HG03060 (cell line): ENCODE data around the gene NTN1.
A peak's percentile ranks its signal among the peaks of the same experiment; 100 is the strongest.

Source experiments
- ATAC-seq: cut with Tn5 transposase; IDR thresholded peaks from one replicate; pipeline ENCODE4 v1.9.1; 2021; ENCODE audit warnings: low read depth, moderate number of reproducible peaks; ENCODE audit not compliant: unreplicated experiment

Gene NTN1

DNA sequence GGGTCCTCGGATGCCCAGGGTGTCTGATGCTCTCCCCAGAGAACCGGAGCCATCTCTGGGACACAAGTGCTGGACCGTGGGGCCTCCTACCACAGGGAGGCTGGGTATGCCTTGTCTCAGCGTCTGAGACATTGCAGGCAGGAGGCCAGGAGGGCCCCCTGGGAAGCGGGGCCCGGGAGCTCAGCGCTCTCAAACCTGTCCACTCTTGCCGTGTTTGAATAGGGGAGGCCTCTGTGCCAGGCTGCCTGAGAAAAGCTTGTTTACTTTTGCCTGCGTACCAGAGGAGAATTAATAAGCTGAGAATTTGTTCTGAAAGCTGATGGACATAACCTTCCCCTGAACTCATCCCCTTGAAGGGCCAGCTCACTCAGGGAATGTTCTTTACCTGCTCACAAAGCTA lies 163.8 kb downstream of the NTN1 start:
- ATAC-seq, result no peak

DNA sequence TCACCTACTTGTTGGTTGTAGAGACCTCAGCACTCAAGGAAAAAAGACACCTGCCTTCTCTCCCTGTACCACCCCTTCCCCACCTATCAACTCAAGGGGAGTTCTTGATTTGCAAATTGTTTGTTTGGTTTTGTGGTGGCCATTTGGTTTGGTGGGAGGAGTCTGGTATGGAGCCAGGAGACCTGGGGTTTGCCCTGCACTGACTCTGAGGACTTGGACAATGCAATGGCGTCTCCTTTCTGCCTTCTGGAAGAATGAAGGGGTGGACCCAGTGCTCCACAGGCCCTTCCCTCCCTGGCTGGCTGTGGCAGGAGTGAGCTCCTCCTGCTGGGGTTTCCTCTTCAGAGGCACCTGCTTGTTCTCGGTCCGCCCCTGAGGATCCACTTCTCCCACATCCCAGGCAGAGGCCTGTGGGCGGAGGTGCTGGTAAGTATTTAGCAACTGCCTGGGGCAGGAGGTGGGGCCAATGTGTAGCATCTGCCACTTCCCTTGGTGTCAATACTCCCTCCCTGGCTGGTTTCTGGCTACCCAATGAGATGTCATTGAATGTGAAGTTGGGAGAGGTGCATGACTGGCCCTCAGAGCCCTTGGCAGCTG lies 164.5 kb downstream of the NTN1 start:
- no peak for ATAC-seq

DNA sequence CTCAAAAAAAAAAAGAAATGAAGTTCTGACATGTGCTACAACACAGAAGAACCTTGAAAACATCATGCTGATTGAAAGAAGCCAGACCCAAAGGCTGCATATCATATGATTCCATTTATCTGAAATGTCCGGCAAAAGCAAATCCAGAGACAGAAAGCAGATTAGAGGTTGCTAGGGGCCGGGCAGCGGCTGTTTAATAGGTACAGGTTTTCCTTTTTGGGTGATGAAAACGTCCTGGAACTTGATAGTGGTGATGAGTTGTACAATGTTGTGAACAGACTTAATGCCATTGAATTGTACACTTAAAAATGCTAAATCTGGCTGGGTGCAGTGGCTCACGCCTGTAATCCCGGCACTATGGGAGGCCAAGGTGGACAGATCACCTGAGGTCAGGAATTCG lies 166.5 kb downstream of the NTN1 start:
- ATAC-seq, result no peak

DNA sequence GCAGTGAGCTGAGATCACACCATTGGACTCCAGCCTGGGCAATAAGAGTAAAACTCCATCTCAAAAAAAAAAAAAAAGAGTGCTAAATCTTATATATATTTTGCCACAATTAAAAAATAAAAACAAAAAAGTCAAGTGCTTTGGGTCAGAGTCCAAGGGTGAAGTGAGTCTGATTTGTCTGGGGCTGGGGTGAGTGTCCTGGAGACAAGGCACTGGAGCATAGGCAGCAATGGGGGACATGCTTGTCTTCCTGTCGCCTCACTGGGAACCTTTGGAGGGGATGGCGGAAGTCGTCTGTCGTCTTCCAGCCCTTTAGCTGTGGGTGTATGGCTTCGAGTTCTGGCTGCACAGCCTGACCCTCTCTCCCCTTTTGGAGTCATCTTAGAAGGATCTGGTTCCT lies 167.1 kb downstream of the NTN1 start:
- no peak for ATAC-seq

DNA sequence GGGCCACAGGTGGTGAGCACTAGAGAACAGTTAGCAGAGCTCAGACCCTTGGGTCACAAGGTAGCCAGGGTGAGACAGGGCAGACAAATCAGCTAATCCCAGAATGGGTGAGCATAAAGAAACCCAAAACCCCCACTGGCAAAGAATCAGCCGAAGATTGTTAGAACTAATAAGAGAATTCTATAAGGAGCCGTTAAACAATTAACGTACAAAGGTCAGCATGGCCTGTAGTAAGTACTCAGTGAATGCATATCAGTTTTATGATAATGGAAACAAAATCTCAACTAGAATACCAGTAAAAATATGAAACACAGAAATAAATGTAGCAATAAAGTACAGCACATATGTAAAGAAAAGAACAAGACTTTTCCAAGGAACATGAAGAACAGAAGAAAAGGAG lies 168.6 kb downstream of the NTN1 start:
- ATAC-seq, result no peak

DNA sequence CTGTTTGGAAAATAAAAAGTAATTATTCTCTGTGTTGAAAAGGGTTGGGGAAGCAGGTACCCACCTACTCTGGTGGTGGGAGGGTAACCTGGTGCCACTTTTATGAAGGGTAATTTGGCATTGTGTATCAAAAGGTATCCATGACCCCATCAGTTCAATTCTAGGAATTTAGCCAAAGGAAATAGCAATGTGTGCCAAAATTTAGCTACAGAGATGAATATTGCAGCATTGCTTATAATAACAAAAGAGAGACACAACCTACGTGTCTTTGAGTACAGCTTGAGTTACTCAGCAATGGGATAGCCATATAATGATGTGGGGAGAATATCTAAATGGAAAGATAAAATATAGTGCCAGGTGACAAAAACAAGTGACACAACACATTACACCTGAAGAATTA lies 170.7 kb downstream of the NTN1 start:
- no peak for ATAC-seq

DNA sequence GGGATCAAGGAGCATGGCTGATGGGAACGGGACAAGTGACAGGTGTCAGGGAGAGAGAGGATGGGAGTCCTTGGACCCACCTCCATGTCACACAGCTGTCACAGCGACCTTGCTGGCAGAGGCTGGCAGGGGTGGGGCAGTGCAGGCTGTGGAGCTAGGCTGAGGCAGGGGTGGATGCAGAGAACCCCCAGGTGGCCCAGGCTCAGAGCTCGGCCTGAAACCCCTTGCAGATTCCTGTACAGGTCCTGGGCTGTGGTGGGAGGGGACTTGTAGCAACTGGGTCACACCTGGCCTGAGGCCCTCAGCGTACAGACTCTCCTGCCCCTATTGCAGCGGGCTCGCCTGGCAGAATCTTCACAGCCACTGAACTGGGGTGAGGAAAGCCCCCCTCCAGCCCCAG lies 174.1 kb downstream of the NTN1 start:
- ATAC-seq, result no peak

DNA sequence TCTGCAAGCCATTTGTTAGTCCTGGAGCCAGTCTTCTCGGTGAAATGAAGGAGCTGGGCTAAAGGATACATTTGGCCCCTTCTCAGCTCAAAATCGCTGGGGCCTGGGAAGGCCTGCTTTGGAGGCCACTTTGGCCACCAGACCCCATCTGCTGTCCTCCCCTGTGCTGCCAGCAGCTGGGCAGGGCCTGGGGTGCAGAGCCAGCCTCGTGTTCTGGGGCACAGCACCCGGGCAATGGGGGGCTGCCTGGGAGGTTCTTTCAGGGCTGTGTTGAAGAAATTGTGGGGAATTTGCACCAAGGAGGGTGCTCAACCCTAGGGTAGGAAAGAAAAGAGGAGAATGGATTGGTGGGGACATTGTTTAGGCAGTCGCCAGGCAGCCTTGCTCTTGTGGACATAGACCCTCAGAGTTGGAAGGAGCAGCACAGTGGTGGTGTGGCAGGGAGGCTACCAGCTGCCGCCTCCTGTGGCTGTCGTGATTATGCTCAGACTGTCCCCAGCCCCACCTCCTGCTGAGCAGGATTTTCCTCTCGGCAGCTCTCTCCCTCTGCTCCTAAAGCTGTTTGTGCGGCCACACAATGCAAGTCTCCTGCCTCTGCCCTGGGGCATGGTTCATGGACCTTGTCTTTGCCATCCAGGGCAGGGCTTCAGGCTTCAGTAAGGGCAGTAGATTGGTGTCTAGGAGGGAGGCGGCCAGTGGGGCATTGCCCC lies 174.8 kb downstream of the NTN1 start:
- no peak for ATAC-seq

DNA sequence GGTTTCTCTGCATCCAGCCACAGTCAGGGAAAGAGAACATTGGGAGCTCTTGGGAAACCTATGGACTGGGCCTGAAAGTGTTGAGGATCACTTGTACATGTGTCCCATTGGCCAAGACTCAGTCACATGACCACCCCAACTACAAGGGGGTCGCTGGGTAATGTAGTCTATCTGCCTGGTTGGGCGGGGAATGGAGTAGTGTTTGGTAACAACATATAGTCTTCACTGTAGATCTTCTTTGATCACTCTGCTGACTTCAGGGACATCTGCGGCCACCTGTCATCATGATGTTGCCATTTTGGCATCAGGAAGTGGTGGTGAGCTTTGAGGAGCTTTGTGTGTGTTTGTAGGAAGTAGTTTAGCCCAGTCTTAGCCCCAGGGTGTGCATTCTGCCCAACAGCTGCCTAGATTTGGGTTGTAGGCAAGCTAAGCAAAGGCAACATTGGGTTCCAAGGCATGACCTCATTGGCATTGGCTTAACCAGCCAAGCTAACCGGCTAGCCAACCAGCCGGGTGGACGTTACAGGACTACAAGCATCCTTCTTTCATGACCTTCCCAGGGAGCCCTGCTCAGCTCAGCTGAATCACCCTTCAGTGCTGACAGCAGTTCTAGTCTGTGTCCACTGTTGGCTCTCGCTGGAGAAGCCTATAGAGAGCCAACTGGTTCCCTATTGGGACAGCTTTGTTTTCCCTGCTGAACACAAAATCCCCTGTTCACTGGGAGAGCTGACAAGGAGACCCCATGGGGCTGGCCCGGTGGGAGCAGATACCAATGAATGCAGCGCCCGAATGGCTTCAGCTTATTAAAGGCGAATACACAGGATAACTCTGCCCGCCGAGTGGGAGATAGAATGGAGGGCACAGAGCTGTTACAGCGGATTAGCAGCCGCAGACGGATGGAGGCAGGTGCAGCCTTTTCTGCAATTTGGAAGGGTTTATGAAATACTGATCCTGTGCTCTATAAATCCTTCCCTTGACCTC lies 178.6 kb downstream of the NTN1 start:
- no peak for ATAC-seq

DNA sequence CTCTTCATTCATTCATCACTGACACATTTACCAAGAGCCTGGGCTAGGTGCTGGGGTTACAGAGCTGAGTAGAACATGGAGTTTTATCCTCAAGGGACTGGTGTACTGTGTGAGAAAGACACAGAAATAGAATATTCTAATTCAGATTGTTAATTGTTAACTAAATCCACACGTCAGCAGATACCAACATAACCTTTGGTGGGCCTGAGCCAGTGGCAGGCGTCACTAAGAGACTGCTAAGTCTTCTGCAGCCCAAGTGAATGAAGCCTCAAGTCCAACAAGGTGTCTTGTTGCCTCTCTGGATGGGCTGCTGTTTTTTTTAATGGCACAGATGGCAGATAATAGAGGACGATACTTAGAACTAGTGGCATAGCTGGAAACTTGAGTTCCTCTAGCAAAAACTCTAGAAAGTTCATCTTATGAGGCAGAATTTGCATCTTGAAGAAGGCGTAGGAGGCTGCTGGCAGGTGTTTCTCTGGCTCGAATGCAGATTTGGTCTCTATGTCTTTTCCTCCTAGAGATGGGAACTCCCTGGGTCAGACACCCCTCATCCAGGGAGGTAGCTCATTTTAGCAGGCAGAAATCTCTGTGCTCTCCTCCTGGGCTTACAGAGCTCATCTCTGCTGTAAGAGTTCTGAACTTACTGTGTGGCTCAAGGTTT lies 179.5 kb downstream of the NTN1 start:
- peak; percentile 78 for ATAC-seq

DNA sequence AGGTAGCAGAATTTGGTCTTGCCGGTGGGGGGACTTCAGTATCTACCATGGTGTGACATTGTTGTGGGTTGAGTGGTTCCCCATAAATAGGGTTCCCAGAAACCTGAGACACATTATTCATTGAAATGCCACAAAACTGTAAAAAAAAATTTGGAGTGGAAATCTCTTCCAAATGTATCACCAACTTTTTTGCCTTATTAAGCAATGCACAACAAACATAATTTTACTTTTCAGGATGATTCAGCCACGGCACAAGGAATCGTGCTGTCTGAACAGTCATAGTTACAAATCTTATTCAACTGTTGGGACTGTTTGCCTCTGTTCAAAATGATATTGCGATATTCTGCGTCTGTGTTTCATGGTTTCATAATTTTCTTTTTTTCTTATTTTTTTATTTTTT lies 181.2 kb downstream of the NTN1 start:
- ATAC-seq, result no peak

DNA sequence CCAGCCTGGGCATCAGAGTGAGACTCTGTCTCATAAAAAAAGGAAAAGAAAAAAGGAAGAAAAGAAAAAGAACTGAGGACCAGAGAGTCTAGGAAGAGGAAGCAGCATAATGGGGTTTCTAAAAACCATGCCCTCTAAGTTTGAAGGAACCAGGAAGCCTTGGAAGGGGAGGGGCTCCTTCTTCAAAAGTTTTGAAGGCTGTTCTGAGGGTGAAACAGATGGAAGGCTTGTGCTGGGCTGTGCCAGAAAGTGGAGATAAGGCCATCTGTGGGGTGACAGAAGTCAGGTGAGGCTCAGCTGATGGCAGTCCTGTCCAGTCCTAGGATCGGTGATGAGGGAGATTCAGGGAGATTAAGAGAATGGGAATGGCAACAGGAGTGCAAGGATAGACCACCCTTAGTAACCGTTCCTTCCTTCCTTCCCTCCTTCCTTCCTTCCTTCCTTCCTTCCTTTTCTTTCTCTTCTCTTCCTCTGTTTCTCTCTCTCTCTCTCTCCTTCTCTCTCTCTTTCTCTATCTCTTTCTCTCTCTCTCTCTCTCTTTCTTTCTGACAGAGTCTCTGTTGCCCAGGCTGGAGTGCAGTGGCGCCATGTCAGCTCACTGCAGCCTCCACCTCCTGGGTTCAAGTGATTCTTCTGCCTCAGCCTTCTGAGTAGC lies 182.6 kb downstream of the NTN1 start:
- no peak for ATAC-seq

DNA sequence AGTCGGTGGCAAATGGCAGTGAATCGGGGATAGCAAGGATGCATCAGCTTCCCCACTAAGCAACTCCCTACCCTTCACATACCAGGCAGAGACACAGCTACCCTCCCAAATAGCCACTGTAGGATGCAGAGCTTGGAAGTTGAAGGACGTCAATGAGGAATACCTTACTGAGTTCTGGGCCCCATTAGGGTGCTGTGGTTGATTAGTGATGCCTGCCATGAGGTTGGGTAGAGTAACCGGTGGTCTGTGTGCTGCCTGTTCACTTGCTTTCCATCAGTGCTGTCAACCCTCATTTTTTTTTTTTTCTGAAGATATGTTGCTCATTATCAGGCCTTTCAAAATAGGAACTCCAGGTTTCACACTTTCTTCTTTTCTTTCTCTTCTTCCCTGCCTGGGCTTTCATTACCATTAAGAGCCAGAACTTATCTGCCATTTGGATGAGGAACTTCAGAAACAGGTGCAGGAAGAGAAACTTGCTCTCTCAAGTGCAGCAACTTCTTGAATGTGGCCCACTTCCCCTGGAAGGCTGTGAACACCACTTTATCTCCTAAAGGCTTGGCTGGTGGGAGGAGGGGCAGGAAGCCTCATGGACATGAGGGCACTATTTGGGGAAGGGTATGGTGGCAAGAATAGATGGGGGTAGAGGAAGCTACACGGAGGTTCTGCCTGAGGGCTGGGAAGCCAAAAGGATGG lies 183.5 kb downstream of the NTN1 start:
- ATAC-seq, result no peak

DNA sequence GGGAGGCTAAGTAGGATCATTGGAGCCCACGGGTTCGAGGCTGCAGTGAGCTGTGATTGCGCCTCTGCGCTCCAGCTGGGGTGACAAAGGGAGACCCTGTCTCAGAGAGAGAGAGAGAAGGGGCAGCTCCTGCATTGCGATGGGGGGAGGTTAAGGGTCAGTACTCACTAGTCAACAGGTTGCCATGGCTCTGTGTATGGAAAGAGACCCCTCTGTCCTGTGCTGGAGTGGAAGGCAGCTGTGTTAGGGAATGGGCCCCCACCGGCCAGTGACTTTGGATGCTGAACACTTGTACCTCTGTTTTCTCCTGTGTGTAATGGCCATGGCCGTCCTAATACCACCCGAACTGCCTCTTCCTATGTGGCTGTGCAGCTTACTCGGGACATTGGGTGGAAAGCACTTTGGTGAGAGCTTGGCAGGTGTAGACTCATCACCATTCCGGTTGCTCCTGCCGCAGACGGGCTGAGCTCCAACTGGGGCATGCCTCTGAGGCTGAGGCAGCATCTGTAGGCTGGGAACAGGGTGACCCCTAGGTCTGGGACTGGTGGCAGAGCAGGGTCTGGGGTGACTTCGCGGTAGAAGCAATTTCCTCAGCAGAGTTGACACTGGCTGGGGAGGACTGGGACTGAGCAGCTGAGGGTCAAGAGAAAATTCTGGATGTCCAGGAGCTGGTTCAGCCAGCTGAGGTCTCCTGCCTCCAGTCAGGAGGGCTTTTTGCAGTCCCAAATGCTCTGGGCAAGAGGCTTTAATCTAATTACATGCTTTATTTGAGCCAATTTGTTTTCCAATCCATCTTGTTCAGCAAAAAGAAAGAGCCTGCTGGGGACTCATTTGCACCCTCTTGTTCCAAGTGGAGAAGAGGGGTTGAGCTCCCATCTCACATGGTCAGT lies 184.5 kb downstream of the NTN1 start:
- ATAC-seq, result no peak

DNA sequence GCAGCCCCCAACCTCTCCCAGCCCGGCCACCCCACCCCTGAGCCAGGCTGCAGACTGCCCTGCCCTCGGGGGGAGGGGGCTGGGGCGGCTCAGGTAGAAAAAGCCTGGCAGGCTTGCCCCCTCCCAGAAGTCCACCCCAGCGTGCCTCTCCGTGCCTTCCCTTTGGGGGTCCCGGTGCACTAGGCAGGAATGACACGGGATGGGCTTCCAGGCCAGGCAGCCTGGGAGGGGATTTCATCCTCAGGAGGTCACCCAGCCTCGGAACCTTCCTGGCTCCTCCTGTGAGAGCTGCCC lies 185.0 kb downstream of the NTN1 start:
- ATAC-seq, result no peak

DNA sequence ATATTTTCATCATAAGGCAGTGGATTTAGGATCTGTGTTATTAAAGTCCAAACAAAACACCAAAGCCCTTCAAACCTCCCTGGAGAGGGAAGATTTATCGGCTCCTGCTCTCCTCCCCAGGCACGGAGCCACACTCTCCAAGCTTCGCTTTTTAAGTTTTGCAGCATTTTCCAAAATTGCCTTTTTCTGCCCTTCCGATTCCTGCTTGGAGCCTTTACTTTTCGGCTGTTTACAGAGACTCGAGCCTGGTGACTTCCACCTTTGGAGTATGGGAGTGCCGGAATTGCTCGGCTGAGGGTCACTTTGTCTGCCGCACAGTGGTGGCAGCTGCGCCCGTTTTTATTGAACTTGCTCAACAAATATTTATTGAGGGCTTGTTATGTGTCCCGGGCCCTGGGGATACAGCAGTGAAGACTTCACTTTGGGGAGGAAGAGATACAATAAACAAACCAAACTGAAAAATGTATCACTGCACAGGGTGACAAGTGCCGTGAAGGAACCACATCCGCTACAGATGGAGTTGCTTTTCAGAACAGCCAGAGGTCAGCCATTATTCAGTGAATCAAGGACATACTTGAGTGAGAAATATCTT lies 185.5 kb downstream of the NTN1 start:
- ATAC-seq, result no peak

DNA sequence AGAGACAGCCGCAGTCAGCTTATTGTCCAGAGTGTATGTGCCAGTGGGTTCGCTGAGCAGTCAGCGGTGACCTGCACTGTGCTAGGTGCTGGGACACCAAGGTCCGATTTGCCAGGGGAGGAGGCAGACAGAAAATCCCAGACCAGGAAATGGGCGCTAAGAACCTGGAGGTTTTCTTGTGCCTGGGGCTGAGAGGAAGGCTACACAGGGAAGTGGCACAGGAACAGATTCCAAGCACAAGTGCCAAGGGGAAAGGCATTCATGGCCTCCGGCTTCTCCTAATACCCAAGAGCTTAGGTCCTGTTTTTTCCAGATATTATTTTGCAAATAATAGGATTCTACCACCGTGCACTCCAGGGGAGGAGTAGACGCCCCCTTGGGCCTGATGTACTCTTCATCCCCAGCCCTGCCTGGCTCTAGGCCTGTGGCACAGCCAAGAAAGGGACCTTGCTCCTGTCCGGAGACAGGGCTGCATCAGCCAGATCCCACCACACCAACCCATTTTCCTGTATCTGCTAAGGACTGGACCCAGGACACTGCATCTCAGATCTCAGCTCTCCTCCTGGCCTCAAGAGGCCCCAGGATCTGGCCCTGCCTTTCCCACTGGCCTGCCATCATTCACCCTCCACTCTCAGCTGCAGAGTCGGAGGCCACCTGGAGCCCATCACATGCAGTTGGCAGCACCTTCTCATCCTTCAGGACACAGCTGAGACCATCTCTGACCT lies 187.2 kb downstream of the NTN1 start:
- ATAC-seq, result no peak

DNA sequence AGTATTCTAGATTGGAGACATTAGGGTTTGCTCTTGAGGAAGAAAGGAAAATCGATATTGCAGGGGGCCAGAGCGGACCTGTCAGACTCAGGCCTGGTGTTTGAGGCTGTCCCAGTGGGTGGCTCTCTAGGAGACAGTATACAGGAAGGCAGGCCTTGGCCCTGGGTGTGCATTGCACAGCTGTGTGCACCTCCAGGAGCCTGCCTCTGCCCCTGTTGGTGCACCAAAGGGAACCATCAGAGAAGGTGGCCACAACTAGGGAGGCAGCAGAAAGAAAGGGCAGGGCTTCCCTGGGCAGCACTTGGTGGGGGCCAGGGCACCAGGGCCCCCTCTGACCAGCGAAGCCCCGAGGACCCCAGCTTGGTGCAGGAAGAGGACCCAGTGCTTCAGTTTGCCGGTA lies 188.0 kb downstream of the NTN1 start:
- ATAC-seq, result no peak
